CD4-positive, CD25-positive, alpha-beta regulatory T cell (primary cell): ENCODE data around the gene CENPM. TPM values are rescaled to one million over a fixed set of nuclear protein-coding genes. Genes with fewer than 3 reads are reported as not detected.

Experiments used
- ATAC-seq, 2 donors: fragments of 150-1000 bp; cut with Tn5 transposase; one replicate each; pipeline ENCODE4 v1.10.0; 2021; ENCODE audit warnings: low read depth in 2 of 2, moderate number of reproducible peaks in 2 of 2, moderate library complexity in 1 of 2
- DNase-seq, 3 donors: peaks; one replicate each; pipeline versions ENCODE4 v3.0.0 to v3.0.0-alpha.2; 2012 to 2022; ENCODE audit warnings: mixed read lengths in 1 of 3
- H3K27ac ChIP-seq: one replicate; pipeline ENCODE4 v1.7.0; 2013; ENCODE audit warnings: mild to moderate bottlenecking, low read length; ENCODE audit not compliant: insufficient read depth, poor library complexity, severe bottlenecking
- H3K27me3 ChIP-seq: one replicate; pipeline ENCODE4 v1.7.0; 2013; ENCODE audit warnings: low read length; ENCODE audit not compliant: control insufficient read depth, insufficient read depth
- H3K36me3 ChIP-seq: one replicate; pipeline ENCODE4 v1.7.0; 2013; ENCODE audit warnings: mild to moderate bottlenecking, low read length, moderate library complexity; ENCODE audit not compliant: control insufficient read depth, insufficient read depth
- H3K4me1 ChIP-seq: 2 replicates; pipeline ENCODE4 v1.7.0; 2013; ENCODE audit warnings: mild to moderate bottlenecking, low read length; ENCODE audit not compliant: insufficient read depth, control insufficient read depth, poor library complexity, severe bottlenecking
- H3K4me3 ChIP-seq: one replicate; pipeline ENCODE4 v1.7.0; 2013; ENCODE audit warnings: low read depth, mild to moderate bottlenecking, low read length, moderate library complexity
- H3K9me3 ChIP-seq, 2 experiments: 1 replicate in 1 of 2; 2 replicates in 1 of 2; pipeline ENCODE4 v1.7.0; 2013; ENCODE audit warnings: low read length in 2 of 2, mild to moderate bottlenecking in 1 of 2, moderate library complexity in 1 of 2; ENCODE audit not compliant: control insufficient read depth in 2 of 2
- H3K27ac Mint-ChIP-seq, 3 donors: one replicate each; pipeline ENCODE4 v1.8.0; 2020 to 2022; ENCODE audit warnings: mild to moderate bottlenecking in 3 of 3, mixed read lengths in 3 of 3, moderate library complexity in 2 of 3
- H3K27me3 Mint-ChIP-seq: one replicate; pipeline ENCODE4 v1.8.0; 2022; ENCODE audit warnings: mild to moderate bottlenecking, mixed read lengths
- H3K36me3 Mint-ChIP-seq: one replicate; pipeline ENCODE4 v1.8.0; 2020; ENCODE audit warnings: mixed read lengths
- H3K4me1 Mint-ChIP-seq, 4 donors: one replicate each; pipeline ENCODE4 v1.8.0; 2020 to 2022; ENCODE audit warnings: mixed read lengths in 4 of 4, mild to moderate bottlenecking in 1 of 4
- H3K4me3 Mint-ChIP-seq, 4 donors: one replicate each; pipeline ENCODE4 v1.8.0; 2020 to 2022; ENCODE audit warnings: mild to moderate bottlenecking in 4 of 4, mixed read lengths in 4 of 4, moderate library complexity in 3 of 4
- H3K9me3 Mint-ChIP-seq, 7 donors: one replicate each; pipeline ENCODE4 v1.8.0; 2020 to 2022; ENCODE audit warnings: mixed read lengths in 7 of 7, mild to moderate bottlenecking in 3 of 7, moderate library complexity in 2 of 7
- polyA plus RNA-seq, 4 donors: library from polyadenylated mRNA; unstranded; fragments of 300-500 nt; fragmentation: Illumina TruSeq; gene quantifications; one replicate each; pipeline ENCODE4 v1.2.3, GENCODE V29; 2021
- total RNA-seq: library from RNA; stranded (reverse); gene quantifications from one replicate; pipeline ENCODE4 v1.2.3, GENCODE V29; 2022

The CENPM gene
- total and polyA plus RNA-seq, 5 donors from 2014 or later: 33.9 to 75.7 (median 64.4) TPM

- no peak overlapping the region for H3K27ac Mint-ChIP-seq
- peaks cover 33% of the 10 kb centered on the region for H3K36me3 ChIP-seq
- no peak for ATAC-seq
These were observed 44.0 kb downstream of the CENPM start for GRCh38 chr22:41902932-41903421.

DNA sequence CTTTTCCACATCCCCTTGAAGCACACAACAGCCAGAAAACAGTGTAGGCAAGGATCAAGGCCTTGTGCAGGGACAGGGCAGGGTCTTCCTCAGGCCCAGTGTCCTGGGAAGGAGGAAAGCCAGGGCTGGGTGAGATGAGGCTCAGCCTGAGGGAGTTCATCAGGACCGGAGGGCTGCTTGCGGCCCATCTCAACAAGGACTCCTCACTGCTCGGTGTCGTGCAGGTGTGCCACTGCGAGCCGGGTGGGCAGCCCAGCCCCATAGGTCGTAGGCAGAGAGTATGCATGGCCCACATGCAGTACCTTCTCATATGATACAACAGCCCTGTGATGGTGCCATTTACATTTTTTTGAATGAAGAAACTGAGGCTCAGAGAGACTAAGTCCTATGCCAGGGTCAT lies 44.9 kb downstream of the CENPM start:
- Histone ChIP-seq H3K36me3 (peaks cover 42% of the 10 kb centered on the region), H3K9me3 (no peaks in the 10 kb centered on the region), H3K27me3 (no peaks in the 10 kb centered on the region), H3K27ac (no peak overlapping the region), H3K4me3 (no peak overlapping the region), H3K4me1 (no peaks in the 10 kb centered on the region)
- no peak for ATAC-seq
- Mint-ChIP-seq H3K27me3 (no peaks in the 10 kb centered on the region), H3K36me3 (peaks cover 18% of the 10 kb centered on the region), H3K27ac (peak overlapping the region in 1 of 3 donors; percentile 59), H3K9me3 (no peaks in the 10 kb centered on the region), H3K4me1 (peaks cover 0 to under 1% (median 0%) of the 10 kb centered on the region in 4 donors), H3K4me3 (no peak overlapping the region)
- no peak for DNase-seq

More at GRCh38 chr22:41902932-41903421, 44.0 kb downstream of the CENPM start:
- no peaks in the 10 kb centered on the region for H3K9me3 Mint-ChIP-seq
- H3K27me3 ChIP-seq: no peaks in the 10 kb centered on the region
- H3K27ac ChIP-seq: no peak overlapping the region
- no peaks in the 10 kb centered on the region for H3K9me3 ChIP-seq
- peaks cover 0 to 7% (median 0%) of the 10 kb centered on the region in 4 donors for H3K4me1 Mint-ChIP-seq
- H3K4me1 ChIP-seq: peaks cover 6% of the 10 kb centered on the region
- no peaks in the 10 kb centered on the region for H3K27me3 Mint-ChIP-seq
- no peak overlapping the region for H3K4me3 ChIP-seq
- H3K36me3 Mint-ChIP-seq: peaks cover 16% of the 10 kb centered on the region
- no peak for DNase-seq
- H3K4me3 Mint-ChIP-seq: no peak overlapping the region

DNA sequence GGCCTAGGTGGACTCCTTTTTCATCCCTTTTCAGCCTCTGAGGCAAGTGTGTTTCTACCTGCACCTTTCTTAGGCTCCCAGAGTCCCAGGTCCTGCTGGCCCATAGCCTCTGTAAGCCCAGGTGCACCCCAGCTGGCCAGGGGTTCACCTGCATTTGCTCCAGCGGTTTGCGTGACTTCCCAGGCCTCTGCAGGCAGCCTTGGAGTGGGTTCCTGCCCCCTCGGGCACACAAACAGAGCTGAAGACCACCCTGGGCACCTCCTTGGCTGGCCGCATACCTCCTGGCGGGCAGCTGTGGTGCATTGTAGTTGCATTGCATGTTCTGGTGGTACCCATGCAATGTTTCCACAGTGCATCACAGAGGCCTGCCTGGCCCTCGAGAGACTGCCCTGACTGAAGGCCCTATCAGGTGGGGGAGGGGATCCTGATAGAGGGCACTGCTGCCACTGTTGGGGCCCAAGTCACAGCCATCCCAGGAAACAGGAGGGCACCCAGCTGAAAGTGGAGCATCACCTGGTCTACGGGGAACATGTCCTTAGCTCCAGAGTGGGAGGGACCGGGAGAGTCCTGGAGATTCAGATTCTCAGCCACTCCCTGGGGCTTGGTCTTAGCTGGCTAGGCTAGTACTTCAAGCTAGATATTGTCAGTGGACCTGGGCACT lies 46.2 kb downstream of the CENPM start:
- Mint-ChIP-seq H3K27me3 (no peaks in the 10 kb centered on the region), H3K4me1 (no peaks in the 10 kb centered on the region), H3K9me3 (no peaks in the 10 kb centered on the region), H3K4me3 (no peak overlapping the region), H3K27ac (no peak overlapping the region), H3K36me3 (peaks cover 22% of the 10 kb centered on the region)
- Histone ChIP-seq H3K9me3 (no peaks in the 10 kb centered on the region), H3K4me3 (no peak overlapping the region), H3K4me1 (no peaks in the 10 kb centered on the region), H3K27ac (no peak overlapping the region), H3K36me3 (peaks cover 46% of the 10 kb centered on the region), H3K27me3 (no peaks in the 10 kb centered on the region)
- DNase-seq: no peak
- no peak for ATAC-seq

DNA sequence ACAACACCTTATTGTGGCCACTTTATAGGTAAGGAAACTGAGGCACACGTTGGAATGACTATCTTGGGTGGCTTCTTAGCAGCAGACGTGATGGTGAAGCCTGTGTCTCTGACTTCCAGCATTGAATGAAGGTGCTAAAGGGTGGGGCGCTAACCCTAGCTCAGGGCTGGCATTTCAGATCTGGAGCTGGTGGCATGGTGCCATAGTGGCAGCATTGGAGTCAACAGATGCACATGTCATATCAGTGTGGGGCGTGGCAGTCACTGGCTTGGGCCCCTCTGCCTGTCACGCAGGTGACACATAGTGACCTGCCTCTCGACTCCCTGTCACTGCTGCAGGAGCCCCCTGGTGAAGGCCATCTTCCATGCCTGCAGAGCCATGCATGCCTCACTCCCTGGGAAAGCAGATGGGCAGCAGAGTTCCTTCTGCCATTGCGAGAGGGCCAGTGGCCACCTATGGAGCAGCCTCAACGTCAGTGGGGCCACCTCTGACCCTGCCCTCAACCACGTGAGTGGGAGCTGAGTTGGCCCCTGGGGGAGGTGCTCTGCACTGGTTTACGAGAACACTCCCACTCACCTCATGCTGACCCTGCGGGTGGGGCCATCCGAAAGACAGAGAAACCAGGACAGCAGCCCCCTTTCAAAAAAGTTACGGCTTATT lies 46.8 kb downstream of the CENPM start:
- Mint-ChIP-seq H3K4me1 (no peaks in the 10 kb centered on the region), H3K9me3 (no peaks in the 10 kb centered on the region), H3K27me3 (no peaks in the 10 kb centered on the region), H3K27ac (peak overlapping the region in 1 of 3 donors; percentile 73), H3K36me3 (peaks cover 22% of the 10 kb centered on the region), H3K4me3 (no peak overlapping the region)
- DNase-seq (no peak), ATAC-seq (no peak)
- H3K36me3 ChIP-seq: peaks cover 44% of the 10 kb centered on the region
- no peaks in the 10 kb centered on the region for H3K9me3 ChIP-seq
- no peaks in the 10 kb centered on the region for H3K27me3 ChIP-seq
- H3K27ac ChIP-seq: no peak overlapping the region
- no peaks in the 10 kb centered on the region for H3K4me1 ChIP-seq
- H3K4me3 ChIP-seq: no peak overlapping the region

DNA sequence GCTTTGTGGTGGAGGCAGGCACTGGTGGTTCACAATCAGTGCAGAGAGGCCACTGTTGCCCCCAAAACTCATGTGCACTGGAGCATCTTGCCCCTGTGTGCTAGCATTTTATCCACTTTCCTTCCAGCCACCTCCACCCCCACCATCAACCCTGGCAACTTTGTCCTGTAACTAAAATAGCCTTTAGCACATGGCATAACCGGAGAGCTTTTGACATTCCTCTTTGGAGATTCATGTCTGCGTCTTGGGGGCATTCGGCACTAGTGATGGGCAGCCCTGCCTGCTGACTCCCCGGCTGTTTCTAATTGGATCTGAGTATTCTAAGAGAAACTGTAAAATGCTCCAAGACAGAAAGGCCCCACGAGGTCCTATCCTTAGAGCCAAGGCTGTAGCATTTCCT lies 47.8 kb downstream of the CENPM start:
- Mint-ChIP-seq H3K4me1 (no peaks in the 10 kb centered on the region), H3K27ac (no peak overlapping the region), H3K4me3 (no peak overlapping the region), H3K27me3 (no peaks in the 10 kb centered on the region), H3K36me3 (peaks cover 21% of the 10 kb centered on the region), H3K9me3 (no peaks in the 10 kb centered on the region)
- no peak for ATAC-seq
- DNase-seq: no peak
- Histone ChIP-seq H3K27me3 (no peaks in the 10 kb centered on the region), H3K36me3 (peaks cover 51% of the 10 kb centered on the region), H3K27ac (no peak overlapping the region), H3K9me3 (no peaks in the 10 kb centered on the region), H3K4me1 (no peaks in the 10 kb centered on the region), H3K4me3 (no peak overlapping the region)

- Histone ChIP-seq H3K36me3 (peaks cover 54% of the 10 kb centered on the region), H3K27ac (no peak overlapping the region), H3K9me3 (no peaks in the 10 kb centered on the region), H3K4me3 (no peak overlapping the region), H3K4me1 (no peaks in the 10 kb centered on the region), H3K27me3 (no peaks in the 10 kb centered on the region)
- Mint-ChIP-seq H3K9me3 (no peaks in the 10 kb centered on the region), H3K4me3 (no peak overlapping the region), H3K27me3 (no peaks in the 10 kb centered on the region), H3K36me3 (peaks cover 22% of the 10 kb centered on the region), H3K4me1 (no peaks in the 10 kb centered on the region), H3K27ac (no peak overlapping the region)
- DNase-seq (no peak), ATAC-seq (no peak)
These were observed 48.3 kb downstream of the CENPM start for GRCh38 chr22:41898645-41899044.

GRCh38 chr22:41893591-41894375 lies 53.2 kb downstream of the CENPM start:
- no peak overlapping the region for H3K27ac Mint-ChIP-seq
- H3K9me3 Mint-ChIP-seq: no peaks in the 10 kb centered on the region
- peaks cover 55% of the 10 kb centered on the region for H3K36me3 ChIP-seq
- H3K4me1 Mint-ChIP-seq: no peaks in the 10 kb centered on the region
- H3K4me1 ChIP-seq: no peaks in the 10 kb centered on the region
- H3K4me3 Mint-ChIP-seq: no peak overlapping the region
- no peaks in the 10 kb centered on the region for H3K27me3 Mint-ChIP-seq
- no peaks in the 10 kb centered on the region for H3K27me3 ChIP-seq
- no peak for DNase-seq
- no peak overlapping the region for H3K27ac ChIP-seq
- H3K36me3 Mint-ChIP-seq: peaks cover 24% of the 10 kb centered on the region
- H3K9me3 ChIP-seq: no peaks in the 10 kb centered on the region
- no peak overlapping the region for H3K4me3 ChIP-seq
- ATAC-seq: no peak
